ENCODE results near the gene UBE2G2. TPM values are rescaled to one million over a fixed set of nuclear protein-coding genes. Genes with fewer than 3 reads are reported as not detected.

Gene UBE2G2
- total RNA-seq, 4 donors from 2014 or later = 90.4 to 127 (median 95.3) TPM

GRCh38 chr21:44761747-44762208 is 39.8 kb downstream of the UBE2G2 start:
- H3K4me1 ChIP-seq = peaks cover 0 to 9% of the 10 kb centered on the region in 2 donors
- no peaks in the 10 kb centered on the region for H3K36me3 ChIP-seq
- TF ChIP-seq CTCF (IDR thresholded peaks at IDR 0.05) (no peak), POLR2A (IDR thresholded peaks at IDR 0.05) (no peak)
- no peak for DNase-seq
- no peak overlapping the region for H3K4me3 ChIP-seq (replicated peaks in 1 of 3)
- no peaks in the 10 kb centered on the region for H3K27me3 ChIP-seq
- WGBS, 2 donors = 89 to 91% methylated on average over 10 to 12 of the region's 14 CpGs
- H3K9me3 ChIP-seq = no peaks in the 10 kb centered on the region
- H3K27ac ChIP-seq = no peak overlapping the region
- intact Hi-C loops (cut with DNase I) = no loop called here

GRCh38 chr21:44761011-44761729 is 40.5 kb downstream of the UBE2G2 start:
- H3K36me3 ChIP-seq = no peaks in the 10 kb centered on the region
- intact Hi-C loops (cut with DNase I) = no loop called here
- no peak overlapping the region for H3K4me3 ChIP-seq (replicated peaks in 1 of 3)
- DNase-seq = peak in 1 of 2 donors; percentile 22
- TF ChIP-seq POLR2A (IDR thresholded peaks at IDR 0.05) (no peak), CTCF (IDR thresholded peaks at IDR 0.05) (peak in 3 of 6 experiments; percentile 20 to 39 (median 22))
- WGBS, 2 donors = 63 to 64% methylated on average over 21 of the region's 21 CpGs
- H3K9me3 ChIP-seq = no peaks in the 10 kb centered on the region
- no peak overlapping the region for H3K27ac ChIP-seq
- H3K4me1 ChIP-seq = peaks cover 0 to 9% of the 10 kb centered on the region in 2 donors
- no peaks in the 10 kb centered on the region for H3K27me3 ChIP-seq

GRCh38 chr21:44760376-44760775 is 41.2 kb downstream of the UBE2G2 start:
- Histone ChIP-seq H3K27me3 (no peaks in the 10 kb centered on the region), H3K9me3 (no peaks in the 10 kb centered on the region), H3K36me3 (no peaks in the 10 kb centered on the region), H3K27ac (no peak overlapping the region), H3K4me1 (peaks cover 0 to 2% of the 10 kb centered on the region in 2 donors), H3K4me3 (replicated peaks in 1 of 3) (no peak overlapping the region)
- WGBS, 2 donors = 87 to 96% methylated on average over 9 of the region's 9 CpGs
- no peak for DNase-seq
- no peak for TF ChIP-seq CTCF (IDR thresholded peaks at IDR 0.05)
- TF ChIP-seq POLR2A (IDR thresholded peaks at IDR 0.05) = no peak
- intact Hi-C loops (cut with DNase I) = no loop called here

GRCh38 chr21:44759628-44760285 is 41.9 kb downstream of the UBE2G2 start:
- Histone ChIP-seq H3K9me3 (no peaks in the 10 kb centered on the region), H3K27me3 (no peaks in the 10 kb centered on the region), H3K27ac (no peak overlapping the region), H3K4me3 (replicated peaks in 1 of 3) (no peak overlapping the region), H3K4me1 (no peaks in the 10 kb centered on the region), H3K36me3 (no peaks in the 10 kb centered on the region)
- WGBS, 2 donors = 95% methylated on average over 15 to 19 of the region's 22 CpGs
- intact Hi-C loops (cut with DNase I) = no loop called here
- no peak for TF ChIP-seq CTCF (IDR thresholded peaks at IDR 0.05)
- no peak for DNase-seq
